GM11168 (cell line): ENCODE results near the gene TTI1.
"Not testable (repeated sequence)": the region's sequence is repeated elsewhere in the genome, so short reads cannot be mapped to it uniquely, and the experiment has no call there.

Source experiments
- in situ Hi-C: fragments of 300-500 bp; cut with MboI; formaldehyde crosslinking; loops from one replicate; pipeline ENCODE4 v1.12.0; 2022; ENCODE audit warnings: low sequenced_read_pairs; ENCODE audit not compliant: unreplicated experiment

Gene TTI1

DNA sequence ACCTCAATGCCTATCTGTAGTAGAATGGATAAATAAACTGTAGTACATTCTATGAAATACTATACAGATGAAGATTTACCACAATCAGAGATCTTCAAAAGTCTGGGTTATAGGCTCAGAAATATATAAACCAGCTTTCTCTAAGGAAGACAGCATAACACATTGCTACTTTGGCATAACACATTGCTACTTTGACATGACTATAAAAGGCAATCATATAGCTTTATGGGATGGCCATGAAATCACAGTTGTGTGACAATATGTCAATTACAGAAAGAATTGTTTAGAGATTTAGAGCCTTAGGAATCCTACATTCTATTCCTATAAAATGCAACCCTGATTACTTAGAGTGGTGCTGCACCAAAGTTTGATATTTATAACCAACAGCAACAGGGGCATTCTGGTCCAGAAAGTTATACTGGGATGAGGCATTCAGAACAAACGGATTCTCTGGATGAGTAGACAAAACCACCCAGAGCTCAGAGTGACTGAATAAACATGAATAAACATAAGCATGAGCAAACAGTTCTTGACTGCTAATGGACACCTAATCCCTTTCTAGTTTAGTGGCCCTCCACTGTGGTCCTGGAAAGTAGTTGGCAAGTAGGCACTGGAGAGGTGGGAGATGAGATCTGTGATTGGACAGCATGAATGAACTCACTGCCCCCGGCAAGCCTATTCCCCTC, 12.0 kb downstream of the TTI1 start:
- in situ Hi-C loops: no loop called here

DNA sequence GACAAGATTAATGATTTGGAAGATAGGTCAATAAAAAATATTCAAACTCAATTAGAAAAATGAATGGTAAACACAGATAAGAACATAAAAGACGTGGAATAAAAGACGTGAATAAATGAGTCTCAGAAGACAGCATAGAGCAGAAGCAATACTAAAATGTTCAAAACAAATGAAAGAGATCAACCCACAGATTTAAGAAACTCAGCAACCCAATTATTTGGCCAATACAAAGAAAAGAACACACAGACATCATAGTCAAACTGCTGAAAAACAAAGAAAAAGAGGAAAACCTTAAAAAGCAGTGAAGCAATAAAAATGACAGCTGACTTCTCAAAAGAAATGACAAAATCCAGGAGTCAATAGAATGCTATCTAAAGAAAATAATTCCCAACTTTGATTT, 14.9 kb downstream of the TTI1 start:
- in situ Hi-C loops: no loop called here

DNA sequence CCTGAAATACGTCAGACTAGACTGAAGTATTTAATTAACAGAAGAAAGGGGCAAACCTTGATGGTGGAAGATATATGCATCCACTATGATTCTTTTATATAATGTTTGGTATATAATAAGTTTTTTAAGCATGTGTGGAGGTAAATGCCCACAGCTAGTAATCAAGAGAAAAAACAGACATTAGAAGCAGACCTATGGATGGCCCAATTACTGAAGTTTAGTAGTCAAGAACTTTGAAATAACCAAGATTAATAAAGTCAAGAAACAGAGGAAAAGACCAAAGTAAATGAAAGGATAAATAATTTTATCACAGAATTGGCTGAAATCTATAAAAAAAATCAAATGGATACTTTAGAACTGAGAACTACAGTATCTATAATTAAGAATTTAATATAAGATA, 15.3 kb downstream of the TTI1 start:
- in situ Hi-C loops: no loop called here

DNA sequence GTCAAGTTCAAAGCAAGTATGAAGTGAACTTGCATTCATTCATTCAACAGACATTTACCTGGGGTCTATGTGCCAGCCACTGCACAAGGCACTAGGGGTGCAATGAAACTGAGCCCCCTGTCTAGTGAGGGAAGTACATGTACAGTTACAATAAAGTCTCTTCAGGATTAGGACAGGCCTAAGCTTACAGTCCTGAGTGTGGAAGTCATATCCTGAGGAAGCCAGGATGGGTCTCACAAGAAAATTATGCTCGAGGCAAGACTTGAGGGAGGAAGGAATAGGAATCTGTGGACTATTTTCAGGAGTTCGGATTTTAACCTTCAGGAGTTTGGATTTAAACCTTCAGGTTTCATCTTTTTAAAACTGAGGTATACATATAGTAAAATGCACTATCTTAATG, 19.4 kb downstream of the TTI1 start:
- in situ Hi-C loops: no loop called here

GRCh38 chr20:38012332-38012731, 20.9 kb downstream of the TTI1 start:
- in situ Hi-C loops: no loop called here

- in situ Hi-C loops: no loop called here
Observed at GRCh38 chr20:38011696-38012095, 21.6 kb downstream of the TTI1 start.

GRCh38 chr20:38009416-38009815, 23.8 kb downstream of the TTI1 start:
- in situ Hi-C loops: not testable (repeated sequence)

DNA sequence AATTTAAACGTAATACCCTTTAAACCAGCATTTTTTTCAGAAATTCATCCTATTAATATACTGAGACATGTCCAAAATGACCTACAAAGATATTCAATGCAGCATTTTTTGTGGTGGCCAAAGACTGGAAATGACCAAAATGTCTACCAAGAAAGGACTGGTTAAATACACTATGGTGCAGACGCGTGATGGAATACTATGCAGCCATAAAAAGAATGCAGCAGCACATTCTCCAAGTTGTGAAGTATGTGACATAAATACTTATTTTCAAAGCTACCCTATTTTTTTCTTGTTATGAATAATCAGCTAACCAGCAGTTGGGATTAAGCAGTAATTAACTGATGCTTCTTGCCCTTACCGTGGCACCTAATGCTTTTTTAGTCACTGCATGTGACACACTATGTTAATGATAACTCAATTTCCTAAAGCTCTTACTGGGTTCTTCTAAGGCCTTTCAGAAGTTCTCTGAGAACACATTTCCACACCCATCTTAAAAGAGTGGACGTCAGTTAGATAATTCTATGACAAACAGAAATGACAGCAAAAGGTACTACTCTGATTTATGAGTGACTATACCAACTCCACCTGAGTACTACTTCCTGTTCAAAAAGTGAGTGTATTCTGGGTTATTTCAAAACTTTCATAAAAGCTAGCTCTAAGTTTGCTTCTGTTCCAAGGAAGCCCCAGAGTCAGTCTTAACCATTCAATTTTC, 24.9 kb downstream of the TTI1 start:
- in situ Hi-C loops: no loop called here

GRCh38 chr20:38007526-38007925, 25.7 kb downstream of the TTI1 start:
- in situ Hi-C loops: no loop called here

- in situ Hi-C loops: no loop called here
Observed at GRCh38 chr20:38005903-38006302, 27.4 kb downstream of the TTI1 start.

- in situ Hi-C loops: no loop called here
Observed at GRCh38 chr20:38004416-38004815, 28.8 kb downstream of the TTI1 start.

GRCh38 chr20:38002422-38002821, 30.8 kb downstream of the TTI1 start:
- in situ Hi-C loops: no loop called here

- in situ Hi-C loops: no loop called here
Observed at GRCh38 chr20:38001981-38002380, 31.3 kb downstream of the TTI1 start.

DNA sequence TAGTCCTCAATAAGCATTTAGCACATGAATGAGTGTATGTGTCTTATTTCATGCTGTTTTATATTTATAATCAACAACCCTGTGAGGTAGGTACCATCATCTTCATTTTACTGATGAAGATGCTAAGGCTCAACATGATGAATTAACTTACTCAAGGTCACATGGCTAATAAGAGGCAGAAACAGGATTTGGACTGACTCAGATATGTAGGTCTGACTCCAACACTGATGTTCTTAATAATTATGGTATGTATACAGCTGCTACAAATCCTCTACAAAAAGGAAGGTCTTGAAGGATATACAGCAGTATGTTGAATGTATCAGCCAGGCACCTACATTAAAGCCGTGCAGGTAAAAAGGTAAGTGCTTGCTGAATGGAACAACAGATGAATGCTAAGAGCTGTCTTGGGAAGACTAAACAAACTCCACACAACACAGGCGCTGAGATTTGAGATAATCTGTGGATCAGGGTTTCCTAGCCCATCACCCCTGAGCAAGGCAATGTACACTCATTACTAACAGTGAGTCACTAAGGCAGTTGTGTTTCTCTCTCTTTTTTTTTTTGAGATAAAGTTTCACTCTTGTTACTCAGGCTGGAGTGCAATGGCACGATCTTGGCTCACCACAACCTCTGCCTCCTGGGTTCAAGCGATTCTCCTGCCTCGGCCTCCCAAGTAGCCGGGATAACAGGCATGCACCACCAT, 31.9 kb downstream of the TTI1 start:
- in situ Hi-C loops: no loop called here

GRCh38 chr20:38000293-38000692, 33.0 kb downstream of the TTI1 start:
- in situ Hi-C loops: no loop called here

DNA sequence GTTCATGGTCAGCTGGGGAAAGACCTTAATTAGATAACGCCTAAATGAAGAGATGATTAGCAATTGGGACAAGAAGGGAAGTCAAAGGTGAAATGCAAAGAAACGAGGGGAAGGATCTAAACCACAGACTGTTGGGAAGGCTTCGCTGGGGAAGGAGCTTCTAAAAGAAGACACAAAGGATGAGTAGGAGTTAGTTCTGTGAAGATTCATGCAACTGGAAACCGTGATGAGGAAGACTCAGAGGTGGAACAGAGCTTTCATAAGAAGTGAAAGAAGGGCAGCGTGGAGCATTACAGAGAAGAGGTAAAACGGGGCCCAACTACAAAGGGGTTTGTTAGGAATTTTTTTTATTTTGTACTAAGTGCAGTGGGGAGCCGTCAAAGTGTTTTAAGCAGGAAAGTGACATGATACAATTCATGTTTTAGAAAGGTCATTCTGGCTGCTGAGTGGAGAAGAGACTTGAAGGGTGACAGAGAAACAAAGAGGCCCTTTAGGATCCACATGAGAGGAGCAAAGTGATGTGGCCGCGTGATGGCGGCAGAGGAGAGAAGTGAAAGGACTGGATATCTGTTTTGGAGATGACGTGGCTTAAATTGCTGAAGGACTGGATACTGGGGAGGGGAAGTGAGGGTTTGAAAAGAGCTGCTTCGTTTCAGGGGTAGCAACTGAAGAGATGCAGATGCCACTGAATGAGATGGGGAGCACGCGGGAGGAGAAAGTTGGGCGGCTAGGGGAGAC, 33.6 kb downstream of the TTI1 start:
- in situ Hi-C loops: no loop called here

GRCh38 chr20:37997516-37997915, 35.7 kb downstream of the TTI1 start:
- in situ Hi-C loops: no loop called here

GRCh38 chr20:37995856-37996605, 37.2 kb downstream of the TTI1 start:
- in situ Hi-C loops: no loop called here

DNA sequence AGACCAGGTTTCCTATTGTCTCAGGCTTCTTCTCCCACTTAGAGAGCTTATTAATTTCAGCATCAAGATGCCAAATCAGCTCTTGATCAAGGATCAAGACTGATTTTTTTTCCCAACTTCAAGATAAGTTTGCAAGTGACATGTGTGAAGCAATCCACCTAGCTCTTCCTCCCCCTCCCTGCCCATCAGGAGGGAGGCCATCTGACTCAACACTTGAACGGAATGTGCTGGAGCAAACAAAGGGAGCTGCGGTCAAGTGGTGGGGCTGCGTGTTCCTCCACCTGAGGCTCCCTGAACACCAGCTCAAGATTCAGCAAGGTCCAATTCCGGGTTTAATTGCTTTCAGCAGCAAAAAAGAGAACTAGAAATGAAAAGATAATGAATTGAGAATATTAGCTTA, 38.7 kb downstream of the TTI1 start:
- in situ Hi-C loops: loop anchor here (5.0 kb wide), 1 partner anchor 417 kb away; no protein-coding TSS in a partner anchor
